Measurements from ENCODE around the gene IL36G.

- TF ChIP-seq CTCF (IDR thresholded peaks at IDR 0.05) (no peak), POLR2A (IDR thresholded peaks at IDR 0.05) (no peak)
Measured at GRCh38 chr2:112994648-112995047, 16.8 kb downstream of the IL36G start.
